Smooth muscle cell (in vitro differentiated cells): Measurements from ENCODE around the gene TKFC. TPM values are rescaled to one million over a fixed set of nuclear protein-coding genes. Genes with fewer than 3 reads are reported as not detected.

Source experiments
- DNase-seq: peaks from one replicate; lab custom pipeline; 2025; ENCODE audit not compliant: unreplicated experiment; lab: John Stamatoyannopoulos, UW
- H2AFZ ChIP-seq: fragments of 200-600 bp; sonication (generic); 2 replicates; pipeline ENCODE4 v1.6.0; 2016; ENCODE audit warnings: antibody characterized with exemption, low read depth, mild to moderate bottlenecking
- H3F3A ChIP-seq: fragments of 200-600 bp; sonication (generic); 2 replicates; pipeline ENCODE4 v1.6.0; 2017; ENCODE audit warnings: antibody characterized with exemption, low read depth
- H3K27ac ChIP-seq: fragments of 200-600 bp; sonication (generic); 2 replicates; pipeline ENCODE4 v1.5.1; 2016; ENCODE audit warnings: low read depth, mild to moderate bottlenecking
- H3K27me3 ChIP-seq: fragments of 200-600 bp; sonication (generic); 2 replicates; pipeline ENCODE4 v1.6.1; 2016; ENCODE audit warnings: low read depth, mild to moderate bottlenecking
- H3K36me3 ChIP-seq: fragments of 200-600 bp; sonication (generic); 2 replicates; pipeline ENCODE4 v1.5.1; 2016; ENCODE audit warnings: low read depth
- H3K4me1 ChIP-seq: fragments of 200-600 bp; sonication (generic); 2 replicates; pipeline ENCODE4 v1.5.1; 2016; ENCODE audit warnings: low read depth
- H3K4me2 ChIP-seq: fragments of 200-600 bp; sonication (generic); 2 replicates; pipeline ENCODE4 v1.6.0; 2016; ENCODE audit warnings: mild to moderate bottlenecking
- H3K4me3 ChIP-seq: fragments of 200-600 bp; sonication (generic); 2 replicates; pipeline ENCODE4 v1.5.1; 2016; ENCODE audit warnings: mild to moderate bottlenecking
- H3K79me2 ChIP-seq: fragments of 200-600 bp; sonication (generic); 2 replicates; pipeline ENCODE4 v1.6.0; 2016; ENCODE audit warnings: low read depth, mild to moderate bottlenecking
- H3K9ac ChIP-seq: fragments of 200-600 bp; sonication (generic); 2 replicates; pipeline ENCODE4 v1.6.0; 2016; ENCODE audit warnings: low read depth
- H3K9me3 ChIP-seq: fragments of 200-600 bp; sonication (generic); replicated peaks from 2 replicates; pipeline ENCODE4 v1.5.1; 2016; ENCODE audit warnings: low read depth
- H4K20me1 ChIP-seq: fragments of 200-600 bp; sonication (generic); 2 replicates; pipeline ENCODE4 v1.6.0; 2016; ENCODE audit warnings: low read depth
- WGBS: methylation state at CpG from one replicate; pipeline ENCODE4 v1.1.7; 2016; ENCODE audit warnings: low lambda C conversion rate; 5-methylcytosine and 5-hydroxymethylcytosine counted together
- polyA plus RNA-seq: library from polyadenylated mRNA; unstranded; fragments of >200 nt; fragmentation: Nextera tagmentation; extraction: Ambion mirVana; gene quantifications from 2 replicates; pipeline ENCODE4 v1.2.1, GENCODE V29; 2016
- total RNA-seq: library from RNA; depleted of rRNA; stranded (reverse); fragments of >200 nt; gene quantifications from 2 replicates; pipeline ENCODE4 v1.2.3, GENCODE V29; 2014
- TF ChIP-seq, protein P1 (sequence below): fragments of 200-600 bp; sonication (generic); IDR thresholded peaks from 2 replicates; pipeline ENCODE4 v1.5.1; 2017; ENCODE audit warnings: borderline replicate concordance, mild to moderate bottlenecking, antibody characterized with exemption; ENCODE audit not compliant: insufficient read depth, poor library complexity, severe bottlenecking

TKFC gene
- total and polyA plus RNA-seq, 2 experiments from 2014 or later: 24.3 to 47.0 TPM

GRCh38 chr11:61338783-61339489 is 5.9 kb downstream of the TKFC start:
- no peaks in the 10 kb centered on the region for H3K27me3 ChIP-seq
- no peak overlapping the region for H2AFZ ChIP-seq
- H3K4me3 ChIP-seq: no peak overlapping the region
- WGBS: 96% methylated on average over 25 of the region's 26 CpGs
- peaks cover 3% of the 10 kb centered on the region for H3K4me1 ChIP-seq
- H3K4me2 ChIP-seq: no peak overlapping the region
- H3K9me3 ChIP-seq: no peaks in the 10 kb centered on the region
- H3F3A ChIP-seq: no peaks in the 10 kb centered on the region
- no peaks in the 10 kb centered on the region for H4K20me1 ChIP-seq
- DNase-seq: no peak
- H3K27ac ChIP-seq: no peak overlapping the region
- no peaks in the 10 kb centered on the region for H3K36me3 ChIP-seq
- H3K79me2 ChIP-seq: no peaks in the 10 kb centered on the region
- H3K9ac ChIP-seq: no peak overlapping the region
- TF ChIP-seq, protein P1, sequence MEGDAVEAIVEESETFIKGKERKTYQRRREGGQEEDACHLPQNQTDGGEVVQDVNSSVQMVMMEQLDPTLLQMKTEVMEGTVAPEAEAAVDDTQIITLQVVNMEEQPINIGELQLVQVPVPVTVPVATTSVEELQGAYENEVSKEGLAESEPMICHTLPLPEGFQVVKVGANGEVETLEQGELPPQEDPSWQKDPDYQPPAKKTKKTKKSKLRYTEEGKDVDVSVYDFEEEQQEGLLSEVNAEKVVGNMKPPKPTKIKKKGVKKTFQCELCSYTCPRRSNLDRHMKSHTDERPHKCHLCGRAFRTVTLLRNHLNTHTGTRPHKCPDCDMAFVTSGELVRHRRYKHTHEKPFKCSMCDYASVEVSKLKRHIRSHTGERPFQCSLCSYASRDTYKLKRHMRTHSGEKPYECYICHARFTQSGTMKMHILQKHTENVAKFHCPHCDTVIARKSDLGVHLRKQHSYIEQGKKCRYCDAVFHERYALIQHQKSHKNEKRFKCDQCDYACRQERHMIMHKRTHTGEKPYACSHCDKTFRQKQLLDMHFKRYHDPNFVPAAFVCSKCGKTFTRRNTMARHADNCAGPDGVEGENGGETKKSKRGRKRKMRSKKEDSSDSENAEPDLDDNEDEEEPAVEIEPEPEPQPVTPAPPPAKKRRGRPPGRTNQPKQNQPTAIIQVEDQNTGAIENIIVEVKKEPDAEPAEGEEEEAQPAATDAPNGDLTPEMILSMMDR: no peak

DNA sequence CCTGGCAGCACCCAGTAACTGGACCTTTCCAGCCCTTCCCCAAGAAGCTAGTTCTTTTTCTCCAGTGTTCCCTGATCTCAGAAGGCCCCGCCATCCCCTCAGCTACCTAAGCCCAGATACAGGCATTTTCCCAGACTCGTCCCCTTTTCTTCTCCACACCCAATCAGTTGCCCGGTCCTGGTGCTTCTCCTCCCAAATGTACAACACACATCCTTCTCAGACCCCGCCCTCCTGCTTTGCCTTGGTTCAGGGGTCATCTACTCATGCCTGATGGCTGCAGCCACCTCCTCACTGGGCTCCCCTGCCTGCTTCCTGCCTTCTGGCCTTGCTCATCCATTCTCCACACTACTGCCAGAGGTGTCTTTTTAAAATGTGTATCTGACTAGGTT is 6.5 kb downstream of the TKFC start:
- Histone ChIP-seq H3K9me3 (no peaks in the 10 kb centered on the region), H3K4me3 (no peak overlapping the region), H3F3A (no peaks in the 10 kb centered on the region), H4K20me1 (no peaks in the 10 kb centered on the region), H3K27ac (no peak overlapping the region), H3K36me3 (no peaks in the 10 kb centered on the region), H3K79me2 (no peaks in the 10 kb centered on the region), H3K4me1 (peaks cover 3% of the 10 kb centered on the region), H3K27me3 (no peaks in the 10 kb centered on the region), H3K4me2 (no peak overlapping the region), H3K9ac (no peak overlapping the region), H2AFZ (no peak overlapping the region)
- no peak for DNase-seq
- TF ChIP-seq, protein P1: no peak
- 93% methylated on average over 4 of the region's 4 CpGs for WGBS

GRCh38 chr11:61340979-61341378 is 8.0 kb downstream of the TKFC start:
- Histone ChIP-seq H3K36me3 (no peaks in the 10 kb centered on the region), H3K27ac (no peak overlapping the region), H3K27me3 (no peaks in the 10 kb centered on the region), H4K20me1 (no peaks in the 10 kb centered on the region), H3K9ac (no peak overlapping the region), H2AFZ (no peak overlapping the region), H3K4me3 (no peak overlapping the region), H3K4me1 (peaks cover 3% of the 10 kb centered on the region), H3F3A (no peaks in the 10 kb centered on the region), H3K9me3 (no peaks in the 10 kb centered on the region), H3K4me2 (no peak overlapping the region), H3K79me2 (no peaks in the 10 kb centered on the region)
- TF ChIP-seq, protein P1: no peak
- WGBS: 95% methylated on average over 2 of the region's 2 CpGs
- DNase-seq: no peak

- H3K4me2 ChIP-seq: no peak overlapping the region
- no peaks in the 10 kb centered on the region for H3K4me1 ChIP-seq
- no peaks in the 10 kb centered on the region for H3F3A ChIP-seq
- TF ChIP-seq, protein P1: no peak
- no peaks in the 10 kb centered on the region for H3K27me3 ChIP-seq
- WGBS: 98% methylated on average over 4 of the region's 4 CpGs
- no peaks in the 10 kb centered on the region for H3K36me3 ChIP-seq
- H3K9ac ChIP-seq: no peak overlapping the region
- H4K20me1 ChIP-seq: no peaks in the 10 kb centered on the region
- H3K27ac ChIP-seq: no peak overlapping the region
- no peaks in the 10 kb centered on the region for H3K79me2 ChIP-seq
- H3K9me3 ChIP-seq: no peaks in the 10 kb centered on the region
- no peak overlapping the region for H2AFZ ChIP-seq
- DNase-seq: no peak
- no peak overlapping the region for H3K4me3 ChIP-seq
These were observed 8.7 kb downstream of the TKFC start for GRCh38 chr11:61341706-61342105.
